CD4-positive, alpha-beta T cell treated with Interleukin-4 for 1 hour (primary cell): ENCODE results near the gene GCM1.

ENCODE experiments used
- DNase-seq, 2 donors: peaks; one replicate each; pipeline ENCODE4 v3.0.0-alpha.2; 2020 to 2022

Gene GCM1

DNA sequence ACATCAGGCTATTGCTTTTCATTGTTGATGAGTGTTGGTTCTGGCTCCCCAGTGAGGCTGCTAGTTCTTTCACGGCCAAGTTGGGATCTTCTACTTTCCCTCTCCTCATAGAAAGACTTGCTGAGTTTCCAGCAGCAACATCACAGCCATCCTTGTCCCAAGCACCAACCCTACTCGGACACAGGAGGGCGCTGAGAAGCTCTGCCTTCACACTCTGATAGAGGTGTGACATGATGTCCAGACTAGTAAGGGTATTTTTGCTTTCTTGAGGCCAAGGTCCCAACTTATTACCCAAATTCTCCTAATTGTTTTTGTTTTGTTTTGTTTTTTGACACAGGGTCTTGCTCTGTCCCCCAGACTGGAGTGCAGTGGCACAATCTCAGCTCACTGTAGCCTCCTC, 3.0 kb upstream of the GCM1 start:
- DNase-seq = no peak

DNA sequence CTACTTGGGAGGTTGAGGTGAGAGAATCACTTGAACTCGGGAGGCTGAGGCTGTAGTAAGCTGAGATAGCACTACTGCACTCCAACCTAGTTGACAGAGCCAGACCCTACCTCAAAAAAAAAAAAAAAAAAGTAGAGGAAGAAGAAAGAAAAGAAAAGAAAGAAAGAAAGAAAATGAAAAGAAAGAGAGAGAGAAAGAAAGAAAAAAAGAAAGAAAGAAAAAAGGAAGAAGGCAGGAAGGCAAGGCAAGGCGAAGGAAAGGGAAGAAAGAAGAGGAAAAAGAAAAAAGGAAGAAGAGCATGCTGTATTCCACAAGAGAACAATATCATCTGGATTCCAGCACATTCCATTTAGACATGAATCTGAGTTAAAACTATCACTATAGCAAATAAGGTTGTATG, 3.8 kb downstream of the GCM1 start:
- DNase-seq = no peak

DNA sequence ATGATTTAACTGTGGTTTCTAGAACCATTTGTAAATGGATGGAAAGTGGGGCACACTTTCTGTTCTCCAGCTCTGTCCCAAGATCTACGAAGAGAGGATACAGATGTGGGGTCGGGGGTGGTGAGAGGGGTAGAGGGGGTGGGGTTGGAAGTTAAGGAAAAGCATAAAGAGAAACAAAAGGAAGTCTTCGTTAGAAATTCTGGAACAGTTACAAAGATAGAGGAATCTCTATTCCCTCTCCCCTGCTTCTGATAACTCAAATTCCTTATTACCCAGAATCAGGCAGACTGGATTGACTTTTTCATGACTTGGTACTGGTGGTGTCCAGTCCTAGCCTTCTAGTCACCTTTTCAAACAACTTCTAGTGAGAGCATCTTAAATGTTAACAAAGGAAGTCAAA, 4.9 kb downstream of the GCM1 start:
- DNase-seq = no peak

DNA sequence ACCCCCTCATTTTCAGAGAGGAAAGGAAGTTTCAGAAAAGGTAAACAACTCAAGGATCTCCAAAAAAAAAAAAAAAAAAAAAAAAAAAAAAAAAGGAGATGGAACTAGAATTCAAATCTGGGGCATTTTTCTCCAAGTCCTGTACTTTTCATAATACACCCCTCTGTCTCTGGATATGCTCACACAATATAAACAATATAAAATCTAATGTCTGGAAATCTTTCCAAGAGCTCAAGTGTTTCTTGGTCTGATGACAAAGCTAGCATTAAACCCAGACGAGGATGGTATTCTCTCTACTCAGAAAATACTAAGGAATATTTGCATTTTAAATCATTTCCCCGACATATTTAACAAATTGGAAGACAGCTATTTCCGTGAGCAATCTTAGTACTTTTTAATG, 5.8 kb downstream of the GCM1 start:
- no peak for DNase-seq

DNA sequence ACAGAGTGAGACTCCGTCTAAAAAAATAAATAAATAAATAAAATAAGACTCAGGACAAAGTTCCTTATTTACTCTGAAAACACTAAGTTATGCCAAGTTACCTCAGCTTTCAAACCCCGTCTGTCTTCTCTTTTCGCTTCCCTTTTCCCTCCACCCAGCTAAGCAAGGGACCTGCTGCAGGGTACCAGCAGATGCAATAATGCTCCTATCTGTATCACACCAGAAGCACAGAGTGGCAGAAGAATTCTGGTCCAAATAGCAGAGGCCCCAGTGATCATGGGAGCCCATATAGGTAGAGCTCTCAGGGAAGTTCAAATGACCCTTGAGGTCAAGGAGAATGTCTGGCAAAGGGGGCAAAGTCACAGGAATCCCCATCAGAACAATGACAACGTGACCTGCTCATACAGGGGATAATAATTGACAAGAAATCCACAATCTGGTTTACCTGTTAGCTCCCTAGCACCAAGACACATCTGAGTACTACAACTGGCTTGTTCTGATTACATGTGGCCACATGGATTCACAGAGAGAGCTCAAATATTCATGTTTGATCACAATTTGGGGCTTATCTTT, 8.7 kb downstream of the GCM1 start:
- no peak for DNase-seq

DNA sequence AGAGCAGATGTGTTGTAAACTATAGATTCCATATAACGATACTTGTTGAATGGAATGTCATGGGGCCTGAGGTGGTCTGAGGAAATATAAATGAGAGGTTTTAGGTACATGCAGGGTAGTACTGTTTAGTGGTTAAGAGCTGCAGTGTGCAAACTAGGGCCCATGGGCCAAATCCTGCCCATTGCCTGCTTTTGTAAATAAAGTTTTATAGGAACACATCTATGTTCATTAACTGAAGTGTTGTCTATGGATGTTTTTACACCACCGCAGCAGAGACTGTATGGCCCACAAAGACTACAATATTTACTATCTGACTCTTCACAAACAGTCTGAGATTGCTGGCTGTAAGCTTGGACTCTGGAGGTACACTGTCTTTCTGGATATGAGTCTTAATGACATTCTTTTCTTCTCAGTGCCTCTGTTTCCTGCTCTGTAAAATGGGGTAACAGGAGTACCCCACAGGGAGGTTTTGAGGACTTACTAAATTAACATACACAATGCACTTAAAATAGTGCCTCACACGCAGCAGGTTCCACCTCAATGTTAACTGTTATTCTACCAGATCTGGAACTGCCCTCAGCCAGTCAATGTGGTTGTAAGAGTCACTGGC, 12.5 kb downstream of the GCM1 start:
- DNase-seq = no peak

DNA sequence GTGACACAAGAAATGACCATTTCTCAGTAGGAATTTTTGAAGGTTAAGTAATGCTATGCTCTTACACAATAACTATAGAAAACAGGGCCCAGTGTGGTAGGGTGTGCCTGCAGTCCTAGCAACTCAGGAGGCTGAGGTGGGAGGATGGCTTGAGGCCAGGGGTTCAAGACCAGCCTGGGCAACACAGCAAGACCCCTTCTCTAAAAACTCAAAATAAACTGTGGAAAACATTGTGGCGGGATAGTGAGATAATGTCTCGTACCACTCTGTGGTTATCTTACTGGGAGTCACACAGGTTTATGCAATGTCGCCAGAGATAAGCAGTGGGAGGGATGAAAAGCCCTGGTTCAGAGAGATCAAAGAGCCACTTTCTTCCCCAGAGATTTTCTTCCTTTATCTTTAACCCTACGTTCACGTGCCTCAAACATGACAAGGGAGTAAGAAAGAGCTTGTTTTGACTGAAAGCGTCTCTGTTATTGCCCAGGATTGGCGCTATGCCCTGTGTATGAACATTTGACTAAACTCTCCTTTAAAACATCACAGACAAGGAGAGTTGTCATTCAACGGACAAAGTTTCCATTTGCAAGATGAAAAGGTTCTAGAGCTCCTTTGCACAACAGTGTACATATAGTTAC, 13.9 kb downstream of the GCM1 start:
- DNase-seq = no peak

DNA sequence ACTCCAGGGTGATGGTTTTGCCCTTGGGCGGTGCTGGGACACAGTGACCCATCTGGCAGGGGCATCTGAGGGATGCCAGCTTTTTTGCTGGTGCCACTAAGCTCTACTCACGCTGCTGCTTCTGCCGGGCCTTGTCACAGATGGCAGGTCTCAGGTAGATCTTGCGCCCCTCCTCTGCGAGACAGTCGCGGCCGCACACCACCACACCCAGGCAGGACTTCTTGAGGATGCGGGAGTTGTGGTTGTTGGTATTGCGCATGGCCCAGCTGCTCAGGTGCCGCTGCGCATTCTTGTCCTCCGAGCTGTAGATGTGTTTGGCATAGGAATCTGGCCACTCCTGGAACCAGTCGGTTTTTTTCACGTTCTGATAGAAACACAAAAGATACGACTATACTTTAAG, 14.7 kb downstream of the GCM1 start:
- DNase-seq = no peak

DNA sequence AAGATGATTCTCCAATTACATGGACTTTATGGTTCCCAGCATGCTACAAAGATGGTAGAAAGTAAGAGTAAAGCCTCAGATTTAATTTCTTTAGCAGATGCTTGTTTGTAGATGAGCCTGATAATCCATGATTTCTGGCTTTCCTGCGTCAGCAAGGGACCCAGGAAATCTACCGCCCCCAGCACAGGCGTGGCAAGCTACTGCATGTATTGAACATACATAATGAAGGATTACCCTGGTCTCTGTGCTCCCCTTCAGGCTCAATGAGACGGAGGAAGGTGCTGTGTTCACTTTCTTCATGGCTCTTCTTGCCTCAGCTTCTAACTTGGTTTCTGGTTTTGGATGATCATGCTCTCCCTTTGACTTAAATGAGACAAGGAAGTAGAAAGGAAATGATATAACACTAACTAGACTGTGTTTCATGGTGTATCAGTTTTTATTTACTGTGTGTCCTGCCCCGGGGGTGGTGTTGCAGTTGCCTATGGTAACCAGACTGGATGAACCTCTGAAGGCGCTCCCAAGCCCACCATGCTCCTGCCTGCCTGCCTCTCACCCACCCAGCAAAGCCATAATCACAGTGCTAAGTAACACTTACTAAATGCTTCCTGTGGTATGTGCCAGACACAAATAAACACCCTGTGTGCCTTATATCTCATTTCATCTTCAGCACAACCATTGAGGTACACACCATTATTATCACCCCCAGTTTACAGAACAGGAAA, 17.9 kb downstream of the GCM1 start:
- DNase-seq = no peak

DNA sequence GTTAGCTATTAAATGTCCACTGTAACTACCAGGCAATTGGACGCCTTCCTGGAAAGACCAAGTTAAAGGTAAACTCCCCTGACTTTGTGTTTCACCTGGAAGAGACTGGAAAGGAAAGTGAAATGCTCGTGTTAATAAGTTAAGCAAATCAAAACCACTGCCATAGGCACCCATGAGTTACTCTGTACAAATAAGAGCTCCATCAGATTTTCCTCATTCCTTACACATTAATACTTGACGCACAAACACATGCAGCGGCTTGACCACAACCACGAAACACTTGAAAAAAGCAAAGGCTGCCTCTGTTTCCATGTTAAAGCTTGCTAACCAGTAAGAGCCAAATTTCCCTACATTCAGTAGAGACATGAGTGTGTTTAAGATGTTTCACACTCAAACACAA, 19.8 kb downstream of the GCM1 start:
- DNase-seq = no peak

DNA sequence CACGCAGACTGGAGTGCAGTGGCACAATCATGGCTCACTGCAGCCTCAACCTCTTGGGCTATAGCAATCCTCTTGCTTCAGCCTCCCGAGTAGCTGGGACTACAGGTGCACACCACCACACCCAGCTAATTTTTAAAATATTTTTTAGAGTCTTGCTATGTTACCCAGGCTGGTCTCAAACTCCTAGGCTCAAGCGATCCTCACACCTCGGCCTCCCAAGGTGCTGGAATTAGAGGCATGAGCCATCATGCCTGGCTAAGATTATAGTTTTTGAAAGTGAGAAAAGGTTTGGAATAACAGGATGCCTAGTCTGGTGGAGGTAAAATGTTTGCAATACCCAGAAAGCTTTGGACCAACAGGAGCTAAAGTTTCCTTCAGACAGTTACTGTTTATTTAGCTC, 23.4 kb downstream of the GCM1 start:
- no peak for DNase-seq

DNA sequence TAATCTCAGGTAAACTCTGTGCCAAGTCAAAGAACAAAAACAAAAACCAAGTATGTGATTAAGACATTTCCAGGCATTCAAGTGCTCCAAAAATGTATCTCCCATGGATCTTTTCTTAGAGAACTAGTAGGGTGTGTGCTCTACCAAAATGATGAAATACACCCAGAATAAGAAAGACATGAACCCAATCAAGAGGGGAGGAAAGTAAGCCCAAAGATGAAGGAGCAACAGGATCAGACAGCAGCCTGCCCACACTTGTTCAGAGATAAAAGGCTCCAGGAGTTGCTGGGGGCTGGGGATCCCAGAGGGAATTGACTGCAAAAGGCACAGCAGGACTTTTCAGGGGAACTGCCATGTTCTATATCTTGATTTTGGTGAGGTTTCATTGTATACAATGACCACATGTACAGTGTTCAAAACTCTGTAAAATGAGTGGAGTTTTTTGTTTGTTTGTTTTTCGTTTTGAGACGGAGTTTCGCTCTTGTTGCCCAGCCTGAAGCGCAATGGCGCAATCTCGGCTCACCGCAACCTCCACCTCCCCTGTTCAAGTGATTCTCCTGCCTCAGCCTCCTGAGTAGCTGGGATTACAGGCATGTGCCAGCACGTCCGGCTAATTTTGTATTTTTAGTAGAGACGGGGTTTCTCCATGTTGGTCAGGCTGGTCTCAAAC, 24.4 kb downstream of the GCM1 start:
- DNase-seq = no peak

DNA sequence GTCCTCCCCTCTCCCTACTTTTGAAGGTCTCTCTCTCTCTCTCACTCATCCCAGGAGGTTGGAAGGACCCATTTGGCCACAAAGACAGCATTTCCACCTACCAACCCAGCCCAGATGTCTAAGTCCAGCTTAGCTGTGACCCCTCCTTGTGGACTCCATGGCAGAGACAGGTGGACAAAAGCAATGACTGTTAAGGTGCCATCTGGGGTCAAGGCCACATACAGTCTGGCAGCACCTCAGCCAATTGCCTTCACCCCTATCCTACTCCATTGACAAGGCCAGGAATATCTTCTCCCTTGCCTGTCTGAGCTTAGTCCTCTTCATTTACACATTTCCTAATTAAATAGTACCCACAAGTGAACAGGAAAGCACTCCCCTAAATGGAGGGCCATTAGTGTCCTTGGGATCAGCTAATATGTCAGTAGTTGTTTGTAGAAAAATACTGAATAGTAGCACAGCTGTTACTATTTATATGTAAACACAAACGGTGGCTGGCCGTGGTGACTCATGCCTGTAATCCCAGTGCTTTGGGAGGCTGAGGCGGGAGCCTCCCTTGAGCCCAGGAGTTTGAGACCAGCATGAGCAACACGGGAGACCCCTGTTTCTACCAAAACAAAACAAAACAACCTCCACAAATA, 28.8 kb downstream of the GCM1 start:
- DNase-seq = no peak

DNA sequence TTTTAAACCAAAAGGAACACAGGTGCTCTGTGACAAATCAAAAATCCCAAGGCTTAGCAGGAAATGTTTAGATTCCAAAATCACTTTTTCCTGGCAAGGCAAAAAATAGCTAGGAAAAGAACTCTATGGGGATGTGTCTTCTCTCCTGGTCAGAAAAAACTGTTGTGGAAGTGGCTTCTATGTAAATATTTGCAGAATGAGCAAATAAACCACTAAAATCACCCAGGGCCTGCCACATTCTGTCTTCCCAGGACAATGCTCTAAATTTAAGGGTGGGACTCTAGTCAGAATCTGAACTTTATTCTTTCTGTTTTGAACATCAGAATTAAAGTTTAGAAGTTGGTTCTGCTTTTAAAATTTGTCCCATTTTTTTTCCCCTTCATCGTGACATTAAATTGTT, 29.3 kb downstream of the GCM1 start:
- no peak for DNase-seq

DNA sequence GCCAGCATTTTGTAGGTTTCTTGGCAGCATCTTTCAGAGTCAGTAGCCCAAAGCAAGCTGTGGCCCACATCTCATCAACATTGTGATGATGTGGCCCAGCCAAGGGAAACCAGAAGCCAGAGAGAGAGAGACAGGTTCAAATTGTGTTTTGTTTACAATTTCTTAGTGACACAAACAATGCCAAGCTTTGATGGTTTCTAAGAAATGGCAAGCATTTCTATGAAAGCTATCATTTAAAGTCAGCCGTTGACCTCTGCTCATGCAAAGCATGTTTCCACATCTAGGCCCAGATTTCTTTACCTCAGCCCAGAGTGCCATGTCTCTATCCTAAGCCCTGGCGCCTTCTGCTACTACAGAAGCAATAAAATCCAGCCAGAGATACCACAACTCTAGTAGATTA, 32.9 kb downstream of the GCM1 start:
- DNase-seq = no peak

DNA sequence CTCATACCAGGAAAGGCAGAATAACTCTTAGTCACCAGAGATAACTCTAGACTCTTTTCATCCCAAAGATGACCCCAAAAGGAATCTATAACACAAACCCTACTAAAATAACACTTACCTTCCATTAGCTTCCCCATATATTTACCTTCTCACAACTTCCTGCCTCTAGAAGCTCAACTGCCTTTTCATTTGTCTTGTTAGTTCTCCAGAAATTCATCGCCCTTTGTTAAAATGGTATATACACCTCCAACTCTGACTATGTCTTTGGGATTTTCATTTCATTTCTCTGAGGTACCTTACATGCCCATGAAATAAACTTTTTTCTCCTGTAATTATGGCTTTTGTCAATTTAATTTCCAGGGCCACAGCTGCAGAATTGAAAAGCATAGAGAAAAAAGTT, 33.5 kb downstream of the GCM1 start:
- no peak for DNase-seq

DNA sequence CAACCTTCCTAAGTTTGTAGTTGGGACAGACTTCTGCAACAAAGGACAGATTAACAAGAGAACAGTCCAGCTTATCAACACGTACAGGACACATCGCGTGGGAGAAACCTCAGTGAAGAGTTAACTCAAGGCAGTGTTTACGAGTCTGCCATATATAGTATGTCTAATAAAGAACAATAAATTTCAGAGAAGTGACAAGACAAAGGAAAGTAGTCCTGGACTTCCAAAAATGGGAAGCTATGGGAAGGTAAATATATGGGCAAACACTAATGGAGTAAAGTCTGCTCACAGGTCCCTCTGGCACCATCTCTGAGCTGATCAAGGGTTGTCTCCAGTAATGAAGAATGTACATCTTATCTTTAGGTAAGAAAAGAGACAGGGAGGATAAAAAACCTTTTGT, 34.9 kb downstream of the GCM1 start:
- no peak for DNase-seq

DNA sequence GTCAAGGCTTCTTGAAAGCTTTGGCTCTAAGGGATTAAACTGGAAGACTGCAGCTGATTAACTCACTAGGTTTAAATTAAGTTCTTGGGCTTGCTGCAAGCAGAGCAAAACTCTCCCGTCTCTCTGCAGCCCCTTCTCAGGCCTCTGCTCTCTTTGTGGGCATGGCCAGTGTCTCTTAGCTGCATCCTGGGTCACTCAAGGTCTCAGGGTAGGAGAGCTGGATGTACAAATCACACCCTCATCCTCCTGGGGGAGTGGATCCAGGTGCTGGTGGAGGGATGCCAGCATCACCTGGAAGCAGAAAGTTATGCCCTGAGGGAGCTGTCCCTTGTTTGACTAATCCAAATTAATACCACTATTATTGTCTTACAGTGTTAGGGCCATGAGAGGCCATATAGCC, 35.8 kb downstream of the GCM1 start:
- DNase-seq = no peak

DNA sequence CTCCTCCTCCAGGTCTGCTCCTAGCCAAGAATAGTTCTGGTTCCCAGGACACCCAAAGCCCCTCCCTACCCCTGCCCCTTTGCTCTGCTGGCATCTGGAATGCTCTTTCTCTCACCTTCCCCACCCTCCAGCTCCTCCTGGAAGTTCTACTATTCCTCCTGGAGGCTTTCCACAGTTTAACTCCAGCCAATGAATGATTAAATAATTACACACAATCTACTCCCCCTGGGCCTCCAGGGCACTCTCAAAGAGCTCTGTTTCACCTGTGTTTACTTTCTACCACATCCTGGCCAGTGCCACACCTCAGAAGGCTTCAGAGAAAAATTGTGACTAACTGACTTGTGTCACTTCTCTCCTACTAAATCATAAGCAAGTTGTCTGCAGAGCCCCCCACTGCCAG, 36.2 kb downstream of the GCM1 start:
- DNase-seq = no peak

DNA sequence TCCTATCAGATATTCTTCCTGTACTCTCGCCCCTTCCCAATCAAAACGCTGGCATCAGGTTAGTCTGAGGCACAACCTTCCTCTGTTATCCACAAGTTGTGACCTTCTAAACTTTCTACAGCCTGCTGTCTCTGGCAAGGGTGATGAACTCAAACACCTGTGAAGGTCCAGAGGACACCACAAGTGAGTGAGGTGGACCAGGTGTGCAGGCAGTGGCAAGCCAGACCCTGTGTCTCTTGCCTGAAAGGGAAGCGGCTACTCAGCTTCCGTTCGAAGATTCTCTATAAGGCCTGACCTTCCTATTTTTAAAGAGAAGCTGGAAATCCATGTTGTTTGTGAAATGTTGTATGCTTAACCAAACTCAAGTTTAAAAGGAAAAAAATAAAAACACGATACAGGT, 36.8 kb downstream of the GCM1 start:
- no peak for DNase-seq

DNA sequence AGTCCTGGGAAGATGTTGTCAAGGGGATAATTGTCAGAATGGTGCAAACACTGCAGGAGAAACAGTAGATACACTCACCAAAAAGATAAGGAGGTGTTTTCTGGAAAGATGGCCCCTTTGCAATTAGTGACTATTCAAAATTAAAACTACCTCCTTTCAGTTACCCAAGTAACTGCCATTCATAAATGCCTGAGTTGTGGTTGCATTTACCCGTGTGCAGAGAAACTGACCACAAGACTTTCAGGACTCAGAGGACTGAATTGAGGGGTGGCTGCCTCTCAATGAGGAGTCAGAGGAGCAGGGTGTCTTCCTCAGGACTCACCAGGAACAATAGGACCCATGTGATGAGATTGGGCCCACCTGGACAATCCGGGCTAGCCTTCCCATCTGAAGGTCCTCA, 39.0 kb downstream of the GCM1 start:
- DNase-seq = no peak

DNA sequence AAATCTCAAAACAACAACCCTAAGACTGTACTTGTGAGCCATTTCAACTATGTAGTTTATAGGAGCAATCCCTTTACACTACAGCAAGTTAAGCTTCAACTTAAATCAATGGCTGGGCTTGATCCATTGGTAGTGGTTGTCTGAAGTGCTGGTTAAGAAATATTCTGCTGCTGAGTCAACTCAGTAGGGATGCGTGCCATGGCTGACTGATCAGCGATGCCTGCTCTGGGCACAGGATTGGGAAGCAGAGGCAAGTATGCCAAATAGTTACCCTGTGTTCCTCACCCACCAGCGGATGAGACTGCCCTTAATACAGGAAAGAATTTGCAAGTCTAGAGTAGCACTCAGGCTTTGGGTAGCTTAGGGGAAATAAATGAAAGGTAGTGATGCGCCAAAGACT, 41.5 kb downstream of the GCM1 start:
- DNase-seq = no peak

DNA sequence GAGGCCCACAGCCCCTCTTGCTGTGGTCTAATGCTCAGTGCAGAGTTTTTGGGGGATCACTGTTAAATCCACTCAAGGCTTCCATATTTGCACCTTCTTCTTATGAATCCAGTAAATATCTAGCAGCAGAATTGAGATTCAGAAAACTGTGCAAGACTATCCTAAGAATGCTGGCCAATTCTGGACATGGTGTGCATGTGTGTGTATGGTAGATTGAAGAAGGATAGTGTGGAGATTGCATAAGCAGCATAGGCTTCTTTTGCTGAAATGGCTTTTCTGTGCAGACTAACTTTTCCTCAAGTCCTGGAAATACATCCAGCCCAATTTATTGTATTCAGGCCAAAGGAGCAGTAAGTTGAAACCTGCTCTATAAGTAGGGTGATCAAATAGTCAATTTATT, 43.7 kb downstream of the GCM1 start:
- DNase-seq = no peak
